GM18858 (cell line): ENCODE results near the gene ERCC6.

Experiments used
- ATAC-seq: cut with Tn5 transposase; IDR thresholded peaks from one replicate; pipeline ENCODE4 v1.9.1; 2021; ENCODE audit not compliant: unreplicated experiment

The ERCC6 gene

GRCh38 chr10:49549640-49550346, 10.9 kb upstream of the ERCC6 start:
- ATAC-seq, result no peak

GRCh38 chr10:49543604-49544003, 4.7 kb upstream of the ERCC6 start:
- ATAC-seq, result no peak

- ATAC-seq, result no peak
Measured at GRCh38 chr10:49542353-49542752, 3.4 kb upstream of the ERCC6 start.

GRCh38 chr10:49541762-49542161, 2.8 kb upstream of the ERCC6 start:
- ATAC-seq, result no peak

- no peak for ATAC-seq
Measured at GRCh38 chr10:49540056-49540797, 1.3 kb upstream of the ERCC6 start.

GRCh38 chr10:49539320-49539885, 482 bp upstream of the ERCC6 start:
- peak; percentile 0 for ATAC-seq

GRCh38 chr10:49534670-49535381, 4.1 kb downstream of the ERCC6 start:
- peak; percentile 71 for ATAC-seq

GRCh38 chr10:49532461-49532860, 6.5 kb downstream of the ERCC6 start:
- no peak for ATAC-seq

GRCh38 chr10:49528977-49529506, 9.9 kb downstream of the ERCC6 start:
- ATAC-seq, result no peak

- ATAC-seq, result no peak
Measured at GRCh38 chr10:49527850-49528249, 11.1 kb downstream of the ERCC6 start.

GRCh38 chr10:49527061-49527460, 11.9 kb downstream of the ERCC6 start:
- ATAC-seq, result no peak

- ATAC-seq, result no peak
Measured at GRCh38 chr10:49526619-49527018, 12.3 kb downstream of the ERCC6 start.

GRCh38 chr10:49524496-49524895, 14.4 kb downstream of the ERCC6 start:
- ATAC-seq, result no peak

- no peak for ATAC-seq
Measured at GRCh38 chr10:49523301-49523700, 15.6 kb downstream of the ERCC6 start.

GRCh38 chr10:49521062-49521461, 17.9 kb downstream of the ERCC6 start:
- no peak for ATAC-seq

- ATAC-seq, result no peak
Measured at GRCh38 chr10:49520122-49520775, 18.7 kb downstream of the ERCC6 start.

GRCh38 chr10:49519717-49520116, 19.2 kb downstream of the ERCC6 start:
- ATAC-seq, result no peak

GRCh38 chr10:49518982-49519578, 19.8 kb downstream of the ERCC6 start:
- no peak for ATAC-seq

GRCh38 chr10:49518566-49518965, 20.4 kb downstream of the ERCC6 start:
- no peak for ATAC-seq

GRCh38 chr10:49516216-49516970, 22.5 kb downstream of the ERCC6 start:
- ATAC-seq, result no peak
